ENCODE data around the gene PCNX2.

DNA sequence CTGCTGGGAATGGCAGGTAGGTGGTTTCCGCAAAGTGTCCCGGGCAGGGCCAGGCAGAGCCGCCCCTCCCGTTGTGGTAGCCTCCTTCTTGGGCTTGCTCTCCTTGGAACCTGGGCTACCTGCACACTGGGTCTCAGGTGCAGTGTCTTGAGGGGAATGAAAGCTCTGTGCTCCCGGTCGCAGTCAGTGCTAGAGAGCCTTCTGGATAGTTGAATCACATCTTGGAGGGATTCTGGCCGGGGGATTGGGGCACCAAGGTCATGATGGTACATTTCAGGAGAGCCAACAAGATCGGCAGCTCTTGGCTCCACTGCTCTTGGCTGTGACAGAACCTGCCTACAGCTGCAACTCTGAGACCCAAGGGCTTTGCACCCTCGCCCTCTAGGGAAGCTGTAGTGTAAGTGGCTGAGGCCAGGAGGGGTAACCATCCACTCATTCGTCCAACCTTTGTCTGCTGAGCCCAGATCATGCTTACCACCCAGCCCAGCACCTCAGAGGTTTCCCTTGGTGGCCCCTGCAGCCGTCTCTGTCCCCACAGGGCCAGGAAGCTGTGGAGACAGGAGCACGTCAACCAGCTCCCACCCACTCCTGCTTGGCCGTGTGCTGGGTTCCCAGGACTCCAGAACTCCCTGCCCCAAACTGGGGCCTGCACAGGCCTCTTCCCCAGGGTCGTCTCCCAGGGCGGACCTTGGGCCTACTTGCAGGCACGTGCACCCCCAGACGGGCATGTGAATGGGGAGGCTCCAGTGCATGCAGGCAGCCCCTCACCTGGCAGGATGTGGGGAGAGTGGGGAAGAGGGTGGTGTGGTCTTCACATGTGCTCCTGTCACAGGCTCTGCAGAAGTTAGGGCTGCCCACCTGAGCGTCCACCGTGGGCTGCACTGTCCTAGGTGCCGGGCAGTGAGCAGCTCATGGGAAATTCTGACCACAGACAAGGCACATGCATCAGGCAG is 305.1 kb downstream of the PCNX2 start:
- TF ChIP-seq, protein P1, sequence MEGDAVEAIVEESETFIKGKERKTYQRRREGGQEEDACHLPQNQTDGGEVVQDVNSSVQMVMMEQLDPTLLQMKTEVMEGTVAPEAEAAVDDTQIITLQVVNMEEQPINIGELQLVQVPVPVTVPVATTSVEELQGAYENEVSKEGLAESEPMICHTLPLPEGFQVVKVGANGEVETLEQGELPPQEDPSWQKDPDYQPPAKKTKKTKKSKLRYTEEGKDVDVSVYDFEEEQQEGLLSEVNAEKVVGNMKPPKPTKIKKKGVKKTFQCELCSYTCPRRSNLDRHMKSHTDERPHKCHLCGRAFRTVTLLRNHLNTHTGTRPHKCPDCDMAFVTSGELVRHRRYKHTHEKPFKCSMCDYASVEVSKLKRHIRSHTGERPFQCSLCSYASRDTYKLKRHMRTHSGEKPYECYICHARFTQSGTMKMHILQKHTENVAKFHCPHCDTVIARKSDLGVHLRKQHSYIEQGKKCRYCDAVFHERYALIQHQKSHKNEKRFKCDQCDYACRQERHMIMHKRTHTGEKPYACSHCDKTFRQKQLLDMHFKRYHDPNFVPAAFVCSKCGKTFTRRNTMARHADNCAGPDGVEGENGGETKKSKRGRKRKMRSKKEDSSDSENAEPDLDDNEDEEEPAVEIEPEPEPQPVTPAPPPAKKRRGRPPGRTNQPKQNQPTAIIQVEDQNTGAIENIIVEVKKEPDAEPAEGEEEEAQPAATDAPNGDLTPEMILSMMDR (IDR thresholded peaks at IDR 0.05), result no peak
- no peak for TF ChIP-seq POLR2A (IDR thresholded peaks at IDR 0.05)

Measured in heart left ventricle (tissue), 13 donors.